ENCODE results near the gene SPINK6.

DNA sequence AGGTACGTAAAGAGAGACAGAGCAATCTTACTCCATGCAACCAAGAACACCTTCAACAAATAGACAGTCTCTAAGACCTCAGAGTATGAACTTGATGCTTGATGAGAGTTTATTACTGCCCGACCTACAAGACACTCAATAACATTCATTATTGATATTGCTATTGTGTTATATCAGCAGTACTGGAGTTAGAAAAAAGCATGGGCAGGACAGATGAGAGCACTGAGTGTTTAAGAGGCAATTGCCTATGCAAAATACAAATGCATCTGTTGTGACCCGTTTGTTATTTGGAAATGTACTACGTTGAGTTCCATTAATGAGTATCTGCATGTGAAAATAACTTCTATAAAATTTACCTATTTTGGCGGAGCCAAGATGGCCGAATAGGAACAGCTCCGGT, 27.4 kb downstream of the SPINK6 start:
- TF ChIP-seq, protein P1, sequence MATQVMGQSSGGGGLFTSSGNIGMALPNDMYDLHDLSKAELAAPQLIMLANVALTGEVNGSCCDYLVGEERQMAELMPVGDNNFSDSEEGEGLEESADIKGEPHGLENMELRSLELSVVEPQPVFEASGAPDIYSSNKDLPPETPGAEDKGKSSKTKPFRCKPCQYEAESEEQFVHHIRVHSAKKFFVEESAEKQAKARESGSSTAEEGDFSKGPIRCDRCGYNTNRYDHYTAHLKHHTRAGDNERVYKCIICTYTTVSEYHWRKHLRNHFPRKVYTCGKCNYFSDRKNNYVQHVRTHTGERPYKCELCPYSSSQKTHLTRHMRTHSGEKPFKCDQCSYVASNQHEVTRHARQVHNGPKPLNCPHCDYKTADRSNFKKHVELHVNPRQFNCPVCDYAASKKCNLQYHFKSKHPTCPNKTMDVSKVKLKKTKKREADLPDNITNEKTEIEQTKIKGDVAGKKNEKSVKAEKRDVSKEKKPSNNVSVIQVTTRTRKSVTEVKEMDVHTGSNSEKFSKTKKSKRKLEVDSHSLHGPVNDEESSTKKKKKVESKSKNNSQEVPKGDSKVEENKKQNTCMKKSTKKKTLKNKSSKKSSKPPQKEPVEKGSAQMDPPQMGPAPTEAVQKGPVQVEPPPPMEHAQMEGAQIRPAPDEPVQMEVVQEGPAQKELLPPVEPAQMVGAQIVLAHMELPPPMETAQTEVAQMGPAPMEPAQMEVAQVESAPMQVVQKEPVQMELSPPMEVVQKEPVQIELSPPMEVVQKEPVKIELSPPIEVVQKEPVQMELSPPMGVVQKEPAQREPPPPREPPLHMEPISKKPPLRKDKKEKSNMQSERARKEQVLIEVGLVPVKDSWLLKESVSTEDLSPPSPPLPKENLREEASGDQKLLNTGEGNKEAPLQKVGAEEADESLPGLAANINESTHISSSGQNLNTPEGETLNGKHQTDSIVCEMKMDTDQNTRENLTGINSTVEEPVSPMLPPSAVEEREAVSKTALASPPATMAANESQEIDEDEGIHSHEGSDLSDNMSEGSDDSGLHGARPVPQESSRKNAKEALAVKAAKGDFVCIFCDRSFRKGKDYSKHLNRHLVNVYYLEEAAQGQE (IDR thresholded peaks at IDR 0.05; ENCODE audit: low read depth) = no peak
- no peak for TF ChIP-seq YY1 (IDR thresholded peaks at IDR 0.05; ENCODE audit: low read depth)
- TF ChIP-seq CEBPB (IDR thresholded peaks at IDR 0.05) = no peak
- no peak for TF ChIP-seq EP300 (IDR thresholded peaks at IDR 0.05; ENCODE audit: borderline replicate concordance)
- TF ChIP-seq, protein P2, sequence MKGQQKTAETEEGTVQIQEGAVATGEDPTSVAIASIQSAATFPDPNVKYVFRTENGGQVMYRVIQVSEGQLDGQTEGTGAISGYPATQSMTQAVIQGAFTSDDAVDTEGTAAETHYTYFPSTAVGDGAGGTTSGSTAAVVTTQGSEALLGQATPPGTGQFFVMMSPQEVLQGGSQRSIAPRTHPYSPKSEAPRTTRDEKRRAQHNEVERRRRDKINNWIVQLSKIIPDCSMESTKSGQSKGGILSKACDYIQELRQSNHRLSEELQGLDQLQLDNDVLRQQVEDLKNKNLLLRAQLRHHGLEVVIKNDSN (IDR thresholded peaks at IDR 0.05) = no peak
- no peak for TF ChIP-seq CREB1 (IDR thresholded peaks at IDR 0.05; ENCODE audit: low read depth)
- TF ChIP-seq TAF1 (IDR thresholded peaks at IDR 0.05; ENCODE audit: low read depth) = no peak
- TF ChIP-seq RAD21 (IDR thresholded peaks at IDR 0.05; ENCODE audit: low read depth) = no peak

Measured in Ishikawa (cell line).